Ectodermal cell (in vitro differentiated cells): ENCODE results near the gene NHLH2.

Source experiments
- H3K27ac ChIP-seq: 2 replicates; pipeline ENCODE4 v1.7.0; 2013; ENCODE audit warnings: mild to moderate bottlenecking, low read depth, low read length; ENCODE audit not compliant: insufficient read depth, poor library complexity, severe bottlenecking
- H3K27me3 ChIP-seq: 2 replicates; pipeline ENCODE4 v1.7.0; 2013; ENCODE audit warnings: mild to moderate bottlenecking, low read length; ENCODE audit not compliant: insufficient read depth, control insufficient read depth, poor library complexity, severe bottlenecking
- H3K36me3 ChIP-seq: one replicate; pipeline ENCODE4 v1.7.0; 2013; ENCODE audit warnings: low read length; ENCODE audit not compliant: control insufficient read depth, insufficient read depth
- H3K4me1 ChIP-seq: one replicate; pipeline ENCODE4 v1.7.0; 2013; ENCODE audit warnings: low read length; ENCODE audit not compliant: control insufficient read depth, insufficient read depth
- H3K4me3 ChIP-seq: 2 replicates; pipeline ENCODE4 v1.7.0; 2013; ENCODE audit warnings: low read depth, low read length, control low read depth; ENCODE audit not compliant: insufficient read depth
- H3K9me3 ChIP-seq: 2 replicates; pipeline ENCODE4 v1.7.0; 2013; ENCODE audit warnings: mild to moderate bottlenecking, low read length, moderate library complexity; ENCODE audit not compliant: control insufficient read depth
- WGBS, 2 experiments: methylation state at CpG; one replicate each; pipeline ENCODE4 v1.1.7; 2013; ENCODE audit warnings: missing lambda C conversion rate in 2 of 2; 5-methylcytosine and 5-hydroxymethylcytosine counted together

Gene NHLH2

GRCh38 chr1:115873184-115873583 lies 32.3 kb upstream of the NHLH2 start:
- no peaks in the 10 kb centered on the region for H3K9me3 ChIP-seq
- 92 to 95% methylated on average over 1 to 2 of the region's 2 CpGs for WGBS, 2 experiments

GRCh38 chr1:115869064-115869463 lies 28.1 kb upstream of the NHLH2 start:
- WGBS, 2 experiments: 63 to 73% methylated on average over 4 to 5 of the region's 5 CpGs
- H3K27ac ChIP-seq: no peak overlapping the region
- no peaks in the 10 kb centered on the region for H3K27me3 ChIP-seq
- H3K4me1 ChIP-seq: no peaks in the 10 kb centered on the region
- no peaks in the 10 kb centered on the region for H3K9me3 ChIP-seq
- no peaks in the 10 kb centered on the region for H3K36me3 ChIP-seq
- H3K4me3 ChIP-seq: no peak overlapping the region

More at GRCh38 chr1:115873184-115873583, 32.3 kb upstream of the NHLH2 start:
- Histone ChIP-seq H3K4me3 (no peak overlapping the region), H3K36me3 (no peaks in the 10 kb centered on the region), H3K27me3 (no peaks in the 10 kb centered on the region), H3K27ac (no peak overlapping the region), H3K4me1 (no peaks in the 10 kb centered on the region)

- no peak overlapping the region for H3K27ac ChIP-seq
- no peaks in the 10 kb centered on the region for H3K36me3 ChIP-seq
- WGBS, 2 experiments: 96 to 100% methylated on average over 1 of the region's 1 CpG
- H3K4me3 ChIP-seq: no peak overlapping the region
- no peaks in the 10 kb centered on the region for H3K9me3 ChIP-seq
- no peaks in the 10 kb centered on the region for H3K4me1 ChIP-seq
- no peaks in the 10 kb centered on the region for H3K27me3 ChIP-seq
Measured at GRCh38 chr1:115867216-115867615, 26.3 kb upstream of the NHLH2 start.

DNA sequence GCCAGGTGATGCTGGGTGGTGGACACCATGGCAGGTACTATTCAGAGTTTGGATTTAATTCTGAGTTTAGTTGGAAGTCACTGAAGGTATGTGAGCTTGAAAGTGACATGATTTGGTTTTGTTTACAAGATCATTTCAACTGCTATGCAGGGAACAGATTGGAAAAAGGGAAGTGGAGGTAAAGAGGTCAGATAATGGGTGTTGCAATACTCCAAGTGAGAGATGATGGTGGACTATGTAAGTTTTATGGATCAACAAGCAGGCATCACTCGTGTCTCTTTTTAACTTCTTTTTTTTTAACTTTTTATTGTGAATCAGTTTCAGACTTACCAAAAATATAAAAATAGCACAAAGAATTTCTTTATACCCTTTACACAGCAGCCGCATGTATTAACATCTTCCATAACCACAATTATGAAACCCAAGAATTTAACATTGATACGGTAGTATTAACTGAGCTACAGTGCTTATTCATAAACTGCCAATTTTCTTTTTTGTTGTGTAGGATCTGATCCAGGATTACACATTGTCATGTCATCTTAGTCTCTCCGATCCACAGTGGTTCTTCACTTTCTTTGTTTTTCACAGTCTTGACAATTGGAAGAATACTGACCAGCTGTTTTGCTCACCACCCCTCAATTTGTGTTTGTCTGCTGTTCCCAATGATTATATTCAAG lies 24.9 kb upstream of the NHLH2 start:
- H3K4me3 ChIP-seq: no peak overlapping the region
- no peaks in the 10 kb centered on the region for H3K27me3 ChIP-seq
- H3K9me3 ChIP-seq: no peaks in the 10 kb centered on the region
- no peaks in the 10 kb centered on the region for H3K36me3 ChIP-seq
- H3K4me1 ChIP-seq: no peaks in the 10 kb centered on the region
- WGBS, 2 experiments: 59 to 70% methylated on average over 3 to 4 of the region's 4 CpGs
- H3K27ac ChIP-seq: no peak overlapping the region

- no peak overlapping the region for H3K27ac ChIP-seq
- no peaks in the 10 kb centered on the region for H3K36me3 ChIP-seq
- H3K27me3 ChIP-seq: no peaks in the 10 kb centered on the region
- H3K4me1 ChIP-seq: no peaks in the 10 kb centered on the region
- no peak overlapping the region for H3K4me3 ChIP-seq
- WGBS, 2 experiments: 95 to 96% methylated on average over 7 of the region's 7 CpGs
- H3K9me3 ChIP-seq: no peaks in the 10 kb centered on the region
Measured at GRCh38 chr1:115862403-115862802, 21.5 kb upstream of the NHLH2 start.

- Histone ChIP-seq H3K27me3 (no peaks in the 10 kb centered on the region), H3K4me1 (peaks cover 4% of the 10 kb centered on the region), H3K9me3 (no peaks in the 10 kb centered on the region), H3K36me3 (no peaks in the 10 kb centered on the region), H3K27ac (no peak overlapping the region), H3K4me3 (no peak overlapping the region)
- 22 to 28% methylated on average over 1 to 2 of the region's 2 CpGs for WGBS, 2 experiments
Measured at GRCh38 chr1:115854005-115854404, 13.1 kb upstream of the NHLH2 start.

DNA sequence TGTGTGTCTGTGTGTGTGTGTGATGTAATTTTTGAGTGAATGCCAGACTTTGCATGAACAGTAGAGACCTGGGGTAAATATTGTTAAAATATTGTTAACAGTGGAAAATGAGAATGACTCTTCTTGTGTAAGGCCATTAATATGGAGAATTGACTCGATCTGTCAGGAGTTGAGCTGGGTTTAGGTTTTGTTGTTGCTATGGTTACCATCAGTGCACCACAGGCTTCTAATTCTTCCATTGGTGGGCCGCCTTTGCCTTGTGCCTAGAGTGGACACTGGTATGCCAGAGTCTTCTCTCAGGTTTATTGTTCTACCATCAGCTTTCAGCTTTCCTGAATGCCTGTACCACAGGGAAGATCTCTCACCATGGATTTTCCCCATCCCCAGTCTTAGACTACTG lies 10.0 kb upstream of the NHLH2 start:
- Histone ChIP-seq H3K27ac (no peak overlapping the region), H3K27me3 (no peaks in the 10 kb centered on the region)
- WGBS, 2 experiments: 88 to 93% methylated on average over 2 of the region's 2 CpGs

DNA sequence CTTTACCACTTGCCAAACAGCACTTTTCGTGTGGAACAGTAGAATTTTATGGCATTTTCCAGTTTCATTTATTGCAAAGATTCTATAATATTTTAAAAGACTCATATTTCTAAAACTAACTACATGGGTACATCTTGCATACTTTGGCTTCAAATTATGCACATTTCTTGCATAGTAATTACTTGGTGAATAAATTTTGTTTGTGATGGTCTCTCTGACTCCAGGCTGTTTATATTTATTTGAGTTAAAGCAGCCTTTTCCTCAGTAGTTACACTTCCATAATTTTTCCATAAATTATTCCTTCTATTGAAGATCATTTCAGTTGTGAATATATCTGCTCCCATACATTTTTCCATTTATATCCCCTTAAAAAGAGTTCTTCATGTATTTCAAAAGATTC lies 6.9 kb upstream of the NHLH2 start:
- Histone ChIP-seq H3K4me3 (no peak overlapping the region), H3K36me3 (no peaks in the 10 kb centered on the region), H3K4me1 (peaks cover 4% of the 10 kb centered on the region), H3K27ac (no peak overlapping the region), H3K9me3 (no peaks in the 10 kb centered on the region), H3K27me3 (no peaks in the 10 kb centered on the region)
- WGBS, 2 experiments: 92% methylated on average over 1 of the region's 1 CpG; no CpG with 5 or more reads in 1 of the 2 experiments

More for the DNA sequence above, 10.0 kb upstream of the NHLH2 start:
- peaks cover 4% of the 10 kb centered on the region for H3K4me1 ChIP-seq
- no peaks in the 10 kb centered on the region for H3K9me3 ChIP-seq
- no peaks in the 10 kb centered on the region for H3K36me3 ChIP-seq
- no peak overlapping the region for H3K4me3 ChIP-seq

GRCh38 chr1:115842948-115843347 lies 2.0 kb upstream of the NHLH2 start:
- no peak overlapping the region for H3K27ac ChIP-seq
- H3K27me3 ChIP-seq: peaks cover 38% of the 10 kb centered on the region
- H3K9me3 ChIP-seq: no peaks in the 10 kb centered on the region
- no peaks in the 10 kb centered on the region for H3K36me3 ChIP-seq
- WGBS, 2 experiments: 67 to 75% methylated on average over 1 of the region's 1 CpG
- H3K4me1 ChIP-seq: peaks cover under 1% of the 10 kb centered on the region
- no peak overlapping the region for H3K4me3 ChIP-seq

GRCh38 chr1:115839679-115840237 lies 1.2 kb downstream of the NHLH2 start:
- Histone ChIP-seq H3K36me3 (no peaks in the 10 kb centered on the region), H3K4me1 (peaks cover 5% of the 10 kb centered on the region), H3K27ac (no peak overlapping the region), H3K27me3 (peaks cover 68% of the 10 kb centered on the region), H3K9me3 (no peaks in the 10 kb centered on the region), H3K4me3 (peak overlapping the region; percentile 42)
- WGBS, 2 experiments: 5 to 8% methylated on average over 20 to 21 of the region's 23 CpGs
